Fibroblast of villous mesenchyme (primary cell): Measurements from ENCODE around the gene PSMC1. TPM values are rescaled to one million over a fixed set of nuclear protein-coding genes. Genes with fewer than 3 reads are reported as not detected.
"Not testable (repeated sequence)": the region's sequence is repeated elsewhere in the genome, so short reads cannot be mapped to it uniquely, and the experiment has no call there.

Source experiments
- DNase-seq: peaks from one replicate; pipeline ENCODE4 v3.0.0-alpha.2; 2010; ENCODE audit warnings: low read depth
- H3K4me3 ChIP-seq: 2 replicates; pipeline ENCODE4 v1.5.1; 2011; ENCODE audit warnings: low read depth, mild to moderate bottlenecking, low read length
- total RNA-seq: library from RNA; depleted of rRNA; stranded (reverse); fragments of >200 nt; gene quantifications from 2 replicates; pipeline ENCODE4 v1.2.3, GENCODE V29; 2012
- TF ChIP-seq, protein P1 (sequence below): IDR thresholded peaks from 2 replicates; pipeline ENCODE4 v1.5.1; 2012; ENCODE audit warnings: low read depth, mild to moderate bottlenecking, low read length; ENCODE audit not compliant: insufficient read depth

The PSMC1 gene
- total RNA-seq, 1 donor: 113 TPM

GRCh38 chr14:90246936-90247335 is 9.4 kb upstream of the PSMC1 start:
- no peak for DNase-seq
- TF ChIP-seq, protein P1, sequence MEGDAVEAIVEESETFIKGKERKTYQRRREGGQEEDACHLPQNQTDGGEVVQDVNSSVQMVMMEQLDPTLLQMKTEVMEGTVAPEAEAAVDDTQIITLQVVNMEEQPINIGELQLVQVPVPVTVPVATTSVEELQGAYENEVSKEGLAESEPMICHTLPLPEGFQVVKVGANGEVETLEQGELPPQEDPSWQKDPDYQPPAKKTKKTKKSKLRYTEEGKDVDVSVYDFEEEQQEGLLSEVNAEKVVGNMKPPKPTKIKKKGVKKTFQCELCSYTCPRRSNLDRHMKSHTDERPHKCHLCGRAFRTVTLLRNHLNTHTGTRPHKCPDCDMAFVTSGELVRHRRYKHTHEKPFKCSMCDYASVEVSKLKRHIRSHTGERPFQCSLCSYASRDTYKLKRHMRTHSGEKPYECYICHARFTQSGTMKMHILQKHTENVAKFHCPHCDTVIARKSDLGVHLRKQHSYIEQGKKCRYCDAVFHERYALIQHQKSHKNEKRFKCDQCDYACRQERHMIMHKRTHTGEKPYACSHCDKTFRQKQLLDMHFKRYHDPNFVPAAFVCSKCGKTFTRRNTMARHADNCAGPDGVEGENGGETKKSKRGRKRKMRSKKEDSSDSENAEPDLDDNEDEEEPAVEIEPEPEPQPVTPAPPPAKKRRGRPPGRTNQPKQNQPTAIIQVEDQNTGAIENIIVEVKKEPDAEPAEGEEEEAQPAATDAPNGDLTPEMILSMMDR: no peak
- no peak overlapping the region for H3K4me3 ChIP-seq

DNA sequence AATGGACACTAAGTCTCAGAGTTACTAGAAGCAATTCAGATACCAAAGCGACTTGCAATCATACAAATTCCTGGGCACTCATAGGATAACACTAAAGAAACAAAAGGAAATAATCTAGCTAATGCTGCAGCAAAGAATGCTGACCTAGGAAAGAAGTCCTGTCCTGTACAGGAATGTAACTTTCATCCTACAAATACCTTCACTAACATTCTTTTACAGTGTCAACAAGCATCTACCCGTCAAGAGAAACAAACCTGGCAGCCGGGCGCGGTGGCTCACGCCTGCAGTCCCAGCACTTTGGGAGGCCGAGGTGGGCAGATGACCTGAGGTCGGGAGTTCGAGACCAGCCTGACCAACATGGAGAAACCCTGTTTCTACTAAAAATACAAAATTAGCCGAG is 8.9 kb upstream of the PSMC1 start:
- H3K4me3 ChIP-seq, DNase-seq: not testable (repeated sequence)

- TF ChIP-seq, protein P1: no peak
- no peak for DNase-seq
- no peak overlapping the region for H3K4me3 ChIP-seq
These were observed 7.8 kb upstream of the PSMC1 start for GRCh38 chr14:90248594-90248993.

DNA sequence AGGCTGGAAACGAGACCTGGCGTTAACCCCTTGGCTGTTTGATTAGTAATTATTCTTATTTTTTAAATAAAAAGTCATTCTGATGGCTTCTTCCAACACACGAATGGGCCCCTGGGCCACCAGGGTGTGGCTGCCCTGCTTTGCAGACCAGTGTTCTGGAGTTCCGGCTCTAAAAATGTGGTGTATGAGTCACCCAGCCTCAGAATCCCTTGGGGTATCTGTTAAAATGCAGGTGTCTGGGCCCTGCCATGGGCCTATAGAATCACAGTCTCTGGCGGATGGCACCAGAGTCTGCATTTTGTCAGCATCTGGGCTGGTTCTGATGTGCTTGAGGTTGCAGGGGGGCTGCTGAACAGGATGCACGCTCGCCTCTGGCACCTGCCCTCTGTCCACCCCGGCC is 2.5 kb upstream of the PSMC1 start:
- no peak overlapping the region for H3K4me3 ChIP-seq
- TF ChIP-seq, protein P1: no peak

GRCh38 chr14:90255871-90256270 is 482 bp upstream of the PSMC1 start:
- no peak for DNase-seq

More for the DNA sequence above, 2.5 kb upstream of the PSMC1 start:
- no peak for DNase-seq

DNA sequence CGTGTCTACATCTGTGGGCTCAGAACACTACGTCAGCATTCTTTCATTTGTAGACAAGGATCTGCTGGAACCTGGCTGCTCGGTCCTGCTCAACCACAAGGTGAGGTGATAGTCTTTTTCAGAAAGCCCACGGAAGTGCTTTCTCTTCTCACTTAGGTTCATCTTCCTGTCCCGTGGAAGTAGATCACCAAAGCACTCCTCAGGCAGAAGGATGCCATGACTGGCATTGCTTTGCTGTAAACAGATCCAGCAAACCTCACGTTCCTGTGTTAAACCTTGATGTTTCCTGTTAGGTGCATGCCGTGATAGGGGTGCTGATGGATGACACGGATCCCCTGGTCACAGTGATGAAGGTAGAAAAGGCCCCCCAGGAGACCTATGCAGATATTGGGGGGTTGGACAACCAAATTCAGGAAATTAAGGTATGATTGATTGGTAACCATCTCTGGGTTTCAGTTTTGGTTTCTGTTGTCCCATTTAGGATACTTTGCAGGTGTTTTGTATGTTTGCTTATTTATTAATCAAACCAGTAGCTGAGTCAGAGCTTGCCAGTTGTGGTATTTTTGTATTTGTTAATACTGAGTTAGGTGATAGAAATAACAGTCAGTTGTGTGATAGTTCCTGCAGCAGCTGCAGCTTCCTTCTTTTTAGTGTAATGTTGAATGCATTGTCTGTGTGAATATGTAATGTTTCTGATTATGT is 7.5 kb downstream of the PSMC1 start:
- no peak overlapping the region for H3K4me3 ChIP-seq
- TF ChIP-seq, protein P1: no peak
- DNase-seq: no peak

More at GRCh38 chr14:90255871-90256270, 482 bp upstream of the PSMC1 start:
- peak overlapping the region; percentile 96 for H3K4me3 ChIP-seq
- TF ChIP-seq, protein P1: no peak

GRCh38 chr14:90266441-90267154 is 10.2 kb downstream of the PSMC1 start:
- no peak overlapping the region for H3K4me3 ChIP-seq
- TF ChIP-seq, protein P1: no peak
- DNase-seq: no peak
